Prostate gland (tissue), 2 donors: ENCODE measurements around the gene MBNL2.

Experiments
- CTCF ChIP-seq, 4 experiments: fragments of 200-600 bp in 2 of 4; fragments of 450-650 bp in 2 of 4; sonication (generic) in 2 of 4; IDR thresholded peaks; 1 replicate in 3 of 4; 2 replicates in 1 of 4; pipeline ENCODE4 v1.5.1; 2016 to 2019; ENCODE audit warnings: antibody characterized with exemption in 4 of 4, mild to moderate bottlenecking in 2 of 4, moderate library complexity in 2 of 4
- POLR2AphosphoS5 ChIP-seq: sonication (generic); formaldehyde crosslinking; IDR thresholded peaks from one replicate; pipeline ENCODE4 v1.6.1; 2017; ENCODE audit warnings: antibody characterized with exemption

- TF ChIP-seq CTCF (IDR thresholded peaks at IDR 0.05) (no peak), POLR2AphosphoS5 (no peak)
Observed at GRCh38 chr13:97250560-97250959, 28.4 kb downstream of the MBNL2 start.
